ENCODE data around the gene MXRA7.
"Not testable (repeated sequence)": the region's sequence is repeated elsewhere in the genome, so short reads cannot be mapped to it uniquely, and the experiment has no call there.

MXRA7 gene

GRCh38 chr17:76643553-76644148, 67.1 kb downstream of the MXRA7 start, which contains the start of gene ST6GALNAC1:
Gene ST6GALNAC1 (minus strand): TSS chr17:76643757. CDS start chr17:76643638, 119 bp downstream.
- no peak for DNase-seq (ENCODE audit: low read depth)

GRCh38 chr17:76642994-76643393, 67.8 kb downstream of the MXRA7 start:
- DNase-seq (ENCODE audit: low read depth): no peak

- DNase-seq (ENCODE audit: low read depth): no peak
Measured at GRCh38 chr17:76642032-76642561, 68.7 kb downstream of the MXRA7 start.

- no peak for DNase-seq (ENCODE audit: low read depth)
Measured at GRCh38 chr17:76641501-76641900, 69.3 kb downstream of the MXRA7 start.

GRCh38 chr17:76640550-76641380, 70.0 kb downstream of the MXRA7 start:
- no peak for DNase-seq (ENCODE audit: low read depth)

GRCh38 chr17:76638263-76638662, 72.5 kb downstream of the MXRA7 start:
- DNase-seq (ENCODE audit: low read depth): no peak

GRCh38 chr17:76636486-76637206, 74.1 kb downstream of the MXRA7 start:
- not testable (repeated sequence) for DNase-seq (ENCODE audit: low read depth)

- no peak for DNase-seq (ENCODE audit: low read depth)
Measured at GRCh38 chr17:76635659-76636360, 75.0 kb downstream of the MXRA7 start.

- no peak for DNase-seq (ENCODE audit: low read depth)
Measured at GRCh38 chr17:76635039-76635438, 75.7 kb downstream of the MXRA7 start.

- DNase-seq (ENCODE audit: low read depth): no peak
Measured at GRCh38 chr17:76633628-76634328, 77.0 kb downstream of the MXRA7 start.

- DNase-seq (ENCODE audit: low read depth): no peak
Measured at GRCh38 chr17:76631821-76632565, 78.8 kb downstream of the MXRA7 start.

- no peak for DNase-seq (ENCODE audit: low read depth)
Measured at GRCh38 chr17:76630151-76630550, 80.6 kb downstream of the MXRA7 start.

All from fibroblast of the conjunctiva (primary cell).